ENCODE data around the gene AUP1. TPM values are rescaled to one million over a fixed set of nuclear protein-coding genes. Genes with fewer than 3 reads are reported as not detected.

The AUP1 gene
- total RNA-seq, 4 donors from 2014 or later = 112 to 148 (median 115) TPM

DNA sequence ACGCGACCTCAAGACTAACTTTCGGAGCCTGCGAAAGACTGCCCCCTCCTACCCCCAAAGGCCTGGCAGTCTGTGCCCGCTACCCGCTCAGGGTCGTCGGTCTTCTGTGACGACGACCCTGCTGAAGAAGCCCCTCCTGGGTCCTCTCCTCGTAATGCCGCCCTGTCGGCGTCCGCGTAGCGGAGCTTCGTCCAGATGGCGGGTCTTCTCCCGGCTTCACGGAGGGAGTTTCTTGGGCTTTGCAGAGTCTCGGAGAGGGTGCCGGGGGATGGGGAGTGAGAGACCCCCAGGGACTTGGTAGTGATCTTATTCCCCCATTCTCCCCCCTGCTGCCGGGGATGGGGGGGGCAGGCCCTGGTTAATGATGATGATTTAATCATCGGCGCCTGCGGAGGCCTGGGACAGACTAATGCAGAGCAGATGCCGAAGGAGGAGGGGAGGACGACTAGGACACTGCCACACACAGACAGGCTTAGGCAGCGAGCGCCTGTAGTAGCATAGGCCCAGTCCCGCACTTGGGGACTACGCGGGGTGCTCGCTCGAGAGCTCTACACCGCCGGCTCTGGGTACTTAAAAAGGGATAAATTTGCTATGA lies 21.5 kb downstream of the AUP1 start:
- H3K27me3 ChIP-seq = peaks cover 27 to 53% (median 37%) of the 10 kb centered on the region in 3 donors
- in situ Hi-C loops (cut with MboI; ENCODE audit: low sequenced_read_pairs in 4 of 4) = no loop called here
- no peak for DNase-seq

DNA sequence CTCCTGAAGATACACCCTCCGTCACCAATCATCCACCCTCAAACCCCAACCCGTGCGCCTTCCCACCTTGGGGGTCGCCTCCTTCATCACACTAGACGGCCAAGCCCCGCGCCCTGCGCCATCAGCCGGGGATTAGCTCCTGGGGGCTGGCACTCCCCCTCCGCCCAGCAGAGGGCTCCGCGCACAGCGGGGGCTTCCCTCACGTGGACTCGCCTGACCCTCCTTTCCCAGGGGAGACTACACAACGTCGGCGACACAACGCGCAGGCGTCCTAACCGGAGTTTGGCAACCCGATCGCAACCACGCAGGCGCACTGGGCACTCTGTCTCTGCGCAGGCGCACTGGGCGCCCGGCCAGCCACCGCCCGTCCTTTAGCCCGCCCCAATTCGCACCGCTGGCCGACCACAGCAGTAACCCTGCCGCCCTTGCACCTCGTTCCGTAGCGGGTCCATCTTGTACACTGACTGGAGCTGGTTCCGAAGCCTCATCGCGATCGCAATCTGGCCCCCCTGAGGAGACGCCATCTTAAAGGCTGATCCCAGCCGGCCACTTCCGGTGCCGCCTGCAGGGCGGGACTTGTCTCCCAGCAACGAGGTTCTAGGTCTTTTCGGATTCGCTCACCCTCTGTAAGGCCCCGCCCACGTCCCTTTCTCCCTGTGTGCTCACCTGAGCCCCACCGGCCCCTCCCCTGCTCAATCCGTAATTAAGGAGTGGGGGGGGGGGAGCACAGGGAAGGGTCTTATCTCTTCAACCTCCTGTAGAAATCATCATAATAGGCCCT lies 22.2 kb downstream of the AUP1 start, which contains the start of gene PCGF1:
TSS of gene PCGF1 (minus strand) at position 551 of the 781 bp plus-strand sequence. CDS start at position 524, 27 bp downstream.
- Histone ChIP-seq H3K4me1 (peaks cover 25 to 41% of the 10 kb centered on the region in 2 donors), H3K4me3 (peak within 1 kb of the TSS; percentile 75 to 99 (median 84)), H3K9me3 (no peaks in the 10 kb centered on the region), H3K27ac (peak within 1 kb of the TSS; percentile 92 to 100 (median 98)), H3K27me3 (peaks cover 26 to 53% (median 38%) of the 10 kb centered on the region in 3 donors), H3K36me3 (peaks cover 0 to 18% of the 10 kb centered on the region in 2 donors)
- peak; percentile 98 to 99 for ATAC-seq
- intact Hi-C loops (cut with DNase I; ENCODE audit: low total_unique reads) (loop anchor here (1.0 kb wide), 4 partner anchors 22 to 53 kb away; partner anchors contain the start of genes AUP1, HTRA2 and TTC31), in situ Hi-C loops (cut with MboI; ENCODE audit: low sequenced_read_pairs in 4 of 4) (no loop called here)
- TF ChIP-seq POLR2A (IDR thresholded peaks at IDR 0.05) = no peak
- TF ChIP-seq, protein P1, sequence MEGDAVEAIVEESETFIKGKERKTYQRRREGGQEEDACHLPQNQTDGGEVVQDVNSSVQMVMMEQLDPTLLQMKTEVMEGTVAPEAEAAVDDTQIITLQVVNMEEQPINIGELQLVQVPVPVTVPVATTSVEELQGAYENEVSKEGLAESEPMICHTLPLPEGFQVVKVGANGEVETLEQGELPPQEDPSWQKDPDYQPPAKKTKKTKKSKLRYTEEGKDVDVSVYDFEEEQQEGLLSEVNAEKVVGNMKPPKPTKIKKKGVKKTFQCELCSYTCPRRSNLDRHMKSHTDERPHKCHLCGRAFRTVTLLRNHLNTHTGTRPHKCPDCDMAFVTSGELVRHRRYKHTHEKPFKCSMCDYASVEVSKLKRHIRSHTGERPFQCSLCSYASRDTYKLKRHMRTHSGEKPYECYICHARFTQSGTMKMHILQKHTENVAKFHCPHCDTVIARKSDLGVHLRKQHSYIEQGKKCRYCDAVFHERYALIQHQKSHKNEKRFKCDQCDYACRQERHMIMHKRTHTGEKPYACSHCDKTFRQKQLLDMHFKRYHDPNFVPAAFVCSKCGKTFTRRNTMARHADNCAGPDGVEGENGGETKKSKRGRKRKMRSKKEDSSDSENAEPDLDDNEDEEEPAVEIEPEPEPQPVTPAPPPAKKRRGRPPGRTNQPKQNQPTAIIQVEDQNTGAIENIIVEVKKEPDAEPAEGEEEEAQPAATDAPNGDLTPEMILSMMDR (IDR thresholded peaks at IDR 0.05 in 4 of 5, conservative IDR thresholded peaks at IDR 0.05 in 1 of 5) = peak in 4 of 5 experiments; percentile 18 to 29 (median 24)
- peak; percentile 98 to 99 for DNase-seq

More for the DNA sequence above, 21.5 kb downstream of the AUP1 start:
- peak; percentile 3 to 20 for ATAC-seq
- Histone ChIP-seq H3K36me3 (peaks cover 0 to 18% of the 10 kb centered on the region in 2 donors), H3K27ac (peak overlapping the region; percentile 92 to 100 (median 98)), H3K4me3 (peak overlapping the region; percentile 75 to 99 (median 84)), H3K4me1 (peaks cover 25 to 36% of the 10 kb centered on the region in 2 donors), H3K9me3 (no peaks in the 10 kb centered on the region)
- intact Hi-C loops (cut with DNase I; ENCODE audit: low total_unique reads) = loop anchor here (1.0 kb wide), 4 partner anchors 21 to 54 kb away; partner anchors contain the start of genes AUP1, HTRA2 and TTC31
- TF ChIP-seq, protein P1 (IDR thresholded peaks at IDR 0.05 in 4 of 5, conservative IDR thresholded peaks at IDR 0.05 in 1 of 5) = no peak
- no peak for TF ChIP-seq POLR2A (IDR thresholded peaks at IDR 0.05)

DNA sequence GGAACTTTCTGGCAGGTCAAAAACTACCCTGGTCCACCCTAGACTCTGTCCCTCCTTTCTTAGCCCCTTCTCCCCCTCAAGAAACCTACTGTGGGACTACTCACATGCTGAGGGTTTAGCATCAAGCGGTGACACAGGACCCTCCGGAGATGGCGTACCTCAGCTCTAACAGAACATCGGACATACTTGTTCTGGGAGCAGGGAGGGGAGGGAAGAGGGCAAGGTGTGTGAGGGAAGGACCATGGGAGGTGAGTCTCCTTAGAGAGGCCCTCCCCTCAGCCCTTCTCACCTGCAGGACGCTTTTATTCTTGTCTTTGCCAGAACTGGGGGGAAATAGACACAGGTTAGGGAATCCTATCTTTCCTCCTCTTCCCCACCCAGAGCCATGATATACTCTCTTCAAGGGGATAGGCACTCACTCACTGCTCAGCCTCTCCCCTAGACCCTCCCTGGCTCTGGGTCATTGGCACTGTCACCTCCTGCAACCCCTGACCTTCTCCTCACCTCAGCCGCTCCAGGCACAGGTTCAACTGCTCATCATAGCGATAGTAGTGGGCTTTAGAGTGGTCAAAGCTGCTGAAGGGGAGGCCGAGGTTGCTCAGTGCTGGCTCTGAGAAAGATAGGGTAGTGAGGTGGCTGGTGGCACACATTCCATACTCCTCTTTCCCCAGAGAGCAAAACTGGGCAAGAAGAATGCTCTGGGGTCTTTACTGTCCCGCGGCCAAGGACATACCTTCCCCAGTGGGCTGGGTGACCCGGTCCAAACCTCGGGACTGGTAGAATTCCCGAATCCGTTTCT lies 23.9 kb downstream of the AUP1 start:
- ATAC-seq = no peak
- no peak for DNase-seq
- no peaks in the 10 kb centered on the region for H3K9me3 ChIP-seq
- in situ Hi-C loops (cut with MboI; ENCODE audit: low sequenced_read_pairs in 4 of 4) (no loop called here), intact Hi-C loops (cut with DNase I; ENCODE audit: low total_unique reads) (no loop called here)
- H3K27ac ChIP-seq = no peak overlapping the region
- peaks cover 18 to 52% (median 32%) of the 10 kb centered on the region in 3 donors for H3K27me3 ChIP-seq
- peaks cover 25 to 41% of the 10 kb centered on the region in 2 donors for H3K4me1 ChIP-seq
- no peak for TF ChIP-seq POLR2A (IDR thresholded peaks at IDR 0.05)
- H3K4me3 ChIP-seq = peak overlapping the region in 1 of 4 donors; percentile 99
- peaks cover 0 to 18% of the 10 kb centered on the region in 2 donors for H3K36me3 ChIP-seq

DNA sequence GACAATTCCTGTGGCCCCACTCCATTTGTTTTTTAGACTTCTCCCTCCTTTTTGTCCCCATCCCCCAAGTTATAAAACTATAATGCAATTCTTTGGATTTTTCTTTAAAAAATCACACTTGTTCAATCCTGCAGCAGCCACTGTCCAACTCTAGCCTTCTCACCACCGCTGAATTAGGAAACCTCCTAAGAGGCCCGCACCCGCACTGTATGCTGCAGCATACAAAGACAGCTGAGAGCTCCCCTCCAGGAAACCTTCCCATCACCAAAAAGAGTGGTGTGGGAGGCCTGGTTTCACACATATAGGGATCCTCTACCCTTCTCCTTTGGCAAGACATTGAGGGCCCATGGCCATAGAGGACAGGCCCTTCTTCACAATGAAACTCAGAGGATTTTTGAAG lies 24.9 kb downstream of the AUP1 start:
- peaks cover 0 to 18% of the 10 kb centered on the region in 2 donors for H3K36me3 ChIP-seq

More for the DNA sequence above, 24.9 kb downstream of the AUP1 start:
- peak overlapping the region in 2 of 4 donors; percentile 79 to 86 for H3K27ac ChIP-seq
- TF ChIP-seq, protein P1 (IDR thresholded peaks at IDR 0.05 in 4 of 5, conservative IDR thresholded peaks at IDR 0.05 in 1 of 5) = no peak
- TF ChIP-seq POLR2A (IDR thresholded peaks at IDR 0.05) = no peak
- in situ Hi-C loops (cut with MboI; ENCODE audit: low sequenced_read_pairs in 4 of 4) (no loop called here), intact Hi-C loops (cut with DNase I; ENCODE audit: low total_unique reads) (no loop called here)
- no peak overlapping the region for H3K4me3 ChIP-seq
- ATAC-seq = no peak
- H3K27me3 ChIP-seq = peaks cover 28 to 52% (median 29%) of the 10 kb centered on the region in 3 donors
- H3K9me3 ChIP-seq = no peaks in the 10 kb centered on the region
- peaks cover 26 to 42% of the 10 kb centered on the region in 2 donors for H3K4me1 ChIP-seq
- DNase-seq = no peak

Data from gastrocnemius medialis (tissue), 4 donors.